GM19099 (cell line): Measurements from ENCODE around the gene DERL3.

ENCODE experiments used
- POLR2A ChIP-seq: IDR thresholded peaks from 3 replicates; pipeline ENCODE4 v1.6.1; 2011; ENCODE audit warnings: low read depth; ENCODE audit not compliant: insufficient read length; ENCODE audit errors: extremely low read depth

DERL3 gene

GRCh38 chr22:23849009-23850006, 10.5 kb upstream of the DERL3 start:
- TF ChIP-seq POLR2A, result no peak

GRCh38 chr22:23847991-23848864, 9.4 kb upstream of the DERL3 start:
- TF ChIP-seq POLR2A, result no peak

- no peak for TF ChIP-seq POLR2A
Observed at GRCh38 chr22:23847310-23847920, 8.6 kb upstream of the DERL3 start.

GRCh38 chr22:23846081-23846469, 7.3 kb upstream of the DERL3 start:
- no peak for TF ChIP-seq POLR2A

GRCh38 chr22:23845265-23846080, 6.7 kb upstream of the DERL3 start:
- TF ChIP-seq POLR2A, result no peak

GRCh38 chr22:23844739-23845202, 6.0 kb upstream of the DERL3 start:
- no peak for TF ChIP-seq POLR2A

- no peak for TF ChIP-seq POLR2A
Observed at GRCh38 chr22:23842599-23842998, 3.8 kb upstream of the DERL3 start.

- TF ChIP-seq POLR2A, result no peak
Observed at GRCh38 chr22:23841736-23842445, 3.1 kb upstream of the DERL3 start.

- no peak for TF ChIP-seq POLR2A
Observed at GRCh38 chr22:23841292-23841691, 2.5 kb upstream of the DERL3 start.

- no peak for TF ChIP-seq POLR2A
Observed at GRCh38 chr22:23840026-23840425, 1.2 kb upstream of the DERL3 start.

- no peak for TF ChIP-seq POLR2A
Observed at GRCh38 chr22:23837911-23838680, 710 bp downstream of the DERL3 start.

- TF ChIP-seq POLR2A, result no peak
Observed at GRCh38 chr22:23837496-23837859, 1.3 kb downstream of the DERL3 start.
